GM18858 (cell line): Measurements from ENCODE around the gene EPB41L4A.

Source experiments
- ATAC-seq: cut with Tn5 transposase; IDR thresholded peaks from one replicate; pipeline ENCODE4 v1.9.1; 2021; ENCODE audit not compliant: unreplicated experiment

Gene EPB41L4A

DNA sequence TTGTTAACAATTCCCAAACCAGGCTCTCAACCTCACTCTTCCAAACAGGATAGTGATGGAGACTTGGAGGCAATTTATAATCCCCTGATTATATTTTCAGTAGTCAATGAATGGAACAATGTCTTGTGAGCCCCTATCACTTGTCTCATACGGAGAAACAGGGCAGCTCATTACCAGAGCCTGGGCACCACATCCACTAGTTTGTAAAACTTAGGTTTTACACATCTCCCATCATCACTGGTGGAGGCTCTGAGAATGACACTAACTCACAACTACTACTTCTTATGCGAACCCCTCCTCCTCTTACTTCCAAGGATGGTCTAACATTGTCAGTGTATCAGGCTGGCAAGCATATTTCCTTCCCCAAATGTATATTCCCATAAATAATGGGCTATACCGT is 253.7 kb downstream of the EPB41L4A start:
- no peak for ATAC-seq

- no peak for ATAC-seq
These were observed 255.6 kb downstream of the EPB41L4A start for GRCh38 chr5:112163435-112163834.

GRCh38 chr5:112161392-112161748 is 257.7 kb downstream of the EPB41L4A start:
- no peak for ATAC-seq

- ATAC-seq = peak; percentile 89
These were observed 258.3 kb downstream of the EPB41L4A start for GRCh38 chr5:112160652-112161391.

DNA sequence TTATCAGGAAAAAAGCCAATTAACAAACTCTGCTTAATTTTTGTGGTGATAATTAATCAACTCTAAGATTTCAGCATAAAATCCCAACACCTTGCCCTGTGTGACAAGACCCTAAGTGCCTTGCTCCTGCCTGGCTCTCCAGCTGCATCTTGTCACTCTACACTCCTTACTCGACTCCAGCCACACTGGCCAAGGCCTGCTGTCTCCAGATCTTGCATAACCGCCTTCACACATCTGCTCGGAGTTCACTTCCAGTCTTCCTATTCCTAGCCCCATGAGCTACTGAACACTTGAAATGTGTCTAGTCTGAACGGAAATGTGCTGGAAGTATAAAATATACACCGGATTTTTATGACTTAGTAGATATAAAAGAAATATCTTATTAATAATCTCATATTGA is 259.6 kb downstream of the EPB41L4A start:
- ATAC-seq = no peak

- ATAC-seq = no peak
These were observed 262.9 kb downstream of the EPB41L4A start for GRCh38 chr5:112156211-112156610.

- no peak for ATAC-seq
These were observed 264.0 kb downstream of the EPB41L4A start for GRCh38 chr5:112154940-112155686.

GRCh38 chr5:112149727-112150126 is 269.4 kb downstream of the EPB41L4A start:
- ATAC-seq = no peak

- ATAC-seq = peak; percentile 75
These were observed 272.5 kb downstream of the EPB41L4A start for GRCh38 chr5:112146323-112147226.

DNA sequence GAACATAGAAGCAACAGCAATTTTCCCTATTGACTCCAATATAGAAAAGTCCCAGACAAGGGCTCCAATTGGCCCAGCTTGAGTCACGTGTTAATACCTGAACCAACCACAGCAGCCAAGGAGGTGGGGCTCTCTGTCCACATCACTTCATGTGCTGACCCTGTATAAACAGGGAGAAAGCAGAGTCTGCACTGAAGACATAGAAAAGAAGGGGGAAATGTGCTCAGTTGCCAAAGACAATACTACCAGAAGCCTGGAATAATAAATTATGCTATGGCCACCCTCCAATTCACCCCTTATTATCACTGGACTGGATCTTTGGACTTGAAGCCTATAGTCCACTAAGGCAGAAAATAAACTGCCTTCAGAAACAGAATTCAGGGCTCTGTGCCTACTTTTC is 275.4 kb downstream of the EPB41L4A start:
- ATAC-seq = no peak

DNA sequence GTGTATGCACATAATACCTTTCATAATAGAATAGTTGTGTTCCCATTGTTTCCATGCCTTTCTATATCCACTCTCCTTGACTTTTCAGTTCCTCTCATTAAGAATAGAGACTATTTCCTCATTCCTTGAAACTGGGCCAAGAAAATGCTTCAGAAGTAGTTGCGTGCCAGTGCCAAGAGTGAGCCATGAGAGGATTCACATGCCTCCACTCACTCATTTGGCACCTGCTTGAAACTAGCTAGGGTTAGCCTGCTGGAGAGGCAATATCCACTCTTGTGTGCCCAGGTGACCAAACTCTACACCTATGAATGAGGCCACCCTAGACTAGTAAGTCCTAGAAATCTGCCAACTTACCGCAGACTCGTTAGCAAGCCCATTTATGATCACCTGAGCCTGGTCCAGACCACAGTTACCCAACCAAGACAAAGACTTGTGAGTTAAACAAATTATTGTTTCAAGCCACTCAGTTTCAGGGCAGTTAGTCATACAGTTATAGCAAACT is 276.3 kb downstream of the EPB41L4A start:
- peak; percentile 31 for ATAC-seq

- ATAC-seq = no peak
These were observed 277.5 kb downstream of the EPB41L4A start for GRCh38 chr5:112141582-112141981.

DNA sequence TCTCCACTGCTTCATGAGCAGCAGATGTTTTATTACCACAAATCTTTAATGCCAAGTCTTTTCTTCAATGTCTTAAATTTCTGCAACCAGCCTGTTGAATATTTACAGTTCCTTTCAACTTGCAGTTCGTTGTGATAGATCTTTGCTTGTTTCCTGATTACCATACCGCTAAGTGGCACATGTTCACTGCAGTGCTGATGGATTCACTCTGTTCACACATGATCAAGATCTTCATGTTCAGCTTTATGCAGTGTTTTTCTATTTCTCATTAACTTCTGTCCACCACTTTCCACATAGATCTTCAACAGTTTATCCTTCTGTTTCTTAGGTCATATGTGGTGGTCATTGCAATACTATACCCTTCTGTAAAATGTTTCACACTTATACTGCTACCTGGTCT is 280.6 kb downstream of the EPB41L4A start:
- ATAC-seq = no peak

- no peak for ATAC-seq
These were observed 282.3 kb downstream of the EPB41L4A start for GRCh38 chr5:112136773-112137172.

GRCh38 chr5:112127861-112128260 is 291.2 kb downstream of the EPB41L4A start:
- ATAC-seq = no peak

- ATAC-seq = no peak
These were observed 292.1 kb downstream of the EPB41L4A start for GRCh38 chr5:112126982-112127381.

DNA sequence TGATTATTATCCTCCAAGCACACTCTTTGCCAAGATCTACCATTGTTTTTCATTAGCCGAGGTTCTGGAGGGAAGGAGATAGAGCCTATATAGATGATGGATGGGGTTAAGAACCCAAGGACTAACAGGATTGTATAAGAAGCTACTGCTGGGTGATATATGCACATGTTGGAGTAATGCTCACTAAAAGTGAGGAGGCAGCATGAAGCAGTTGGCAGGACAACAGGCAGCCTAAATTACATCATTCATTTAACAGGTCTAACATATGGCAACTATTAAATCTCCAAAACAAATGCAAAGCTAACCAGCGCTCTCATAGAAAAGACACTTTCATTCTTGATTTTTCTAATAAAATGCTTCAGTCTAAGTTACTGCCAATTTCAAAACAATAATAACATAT is 293.2 kb downstream of the EPB41L4A start:
- ATAC-seq = no peak

GRCh38 chr5:112124788-112125187 is 294.3 kb downstream of the EPB41L4A start:
- no peak for ATAC-seq

DNA sequence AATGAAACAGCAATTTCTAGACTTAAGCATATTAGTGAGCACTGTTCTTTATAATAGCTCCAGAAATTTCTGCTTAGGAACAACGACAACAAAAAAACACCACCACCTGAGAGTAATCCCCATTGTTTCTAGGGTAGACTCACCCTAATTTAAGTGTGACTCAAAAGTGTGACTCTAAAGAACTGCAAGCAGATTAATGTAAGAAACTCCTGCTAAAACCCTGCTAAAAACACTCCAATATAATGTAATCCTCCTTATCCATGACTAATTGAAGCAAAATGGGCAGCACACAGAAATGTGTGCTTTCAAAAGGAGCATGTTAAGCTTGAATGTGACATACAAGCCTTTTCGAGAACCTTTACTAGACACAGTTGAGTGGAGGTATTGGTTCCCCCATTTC is 296.0 kb downstream of the EPB41L4A start:
- no peak for ATAC-seq

DNA sequence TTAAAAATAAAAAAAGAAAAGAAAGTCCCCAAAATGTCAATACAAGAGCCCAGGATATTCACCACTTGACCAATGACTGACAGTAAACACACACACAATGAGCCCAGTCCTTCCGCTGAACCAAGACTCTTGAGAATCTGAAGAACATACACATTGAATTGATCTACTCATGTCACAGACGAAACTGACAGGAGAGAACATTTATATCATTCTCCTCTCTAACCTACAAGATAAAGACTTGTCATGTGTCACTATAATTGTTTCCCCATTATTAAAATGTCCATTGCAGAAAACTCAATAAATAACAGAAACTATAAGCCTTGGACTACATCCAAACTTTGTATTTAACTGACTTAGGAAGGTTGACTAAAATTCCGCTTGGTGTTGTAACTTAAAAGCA is 296.7 kb downstream of the EPB41L4A start:
- ATAC-seq = no peak

DNA sequence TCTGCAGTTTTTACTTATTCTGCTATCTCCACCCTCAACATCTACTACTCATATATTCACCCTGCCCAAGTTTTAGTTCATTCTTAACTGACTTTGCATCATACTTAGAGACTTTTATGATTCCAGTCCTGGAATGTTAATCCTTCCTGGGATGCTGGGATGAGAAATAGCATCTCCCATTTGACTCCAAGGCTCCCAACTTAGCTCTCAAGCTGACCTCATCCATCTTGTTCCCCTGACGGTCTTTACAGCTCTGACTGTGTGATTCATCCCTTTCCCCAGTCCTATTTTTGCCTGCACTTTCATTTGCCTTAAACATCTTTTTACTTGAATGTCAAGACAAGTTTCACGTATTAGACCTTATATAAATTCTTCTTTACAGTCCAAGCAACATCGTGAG is 297.8 kb downstream of the EPB41L4A start:
- no peak for ATAC-seq
